ENCODE results near the gene RAET1L.

GRCh38 chr6:150001295-150002008 is 23.9 kb downstream of the RAET1L start:
- no peak for TF ChIP-seq CTCF (IDR thresholded peaks at IDR 0.05)
- no peak for TF ChIP-seq POLR2A (IDR thresholded peaks at IDR 0.05)

Data from Peyer's patch (tissue), 4 donors.